Effector memory CD4-positive, alpha-beta T cell (primary cell): ENCODE results near the gene MPO.

ENCODE experiments used
- DNase-seq, 3 donors: peaks; one replicate each; pipeline ENCODE4 v3.0.0-alpha.2; 2020
- H3K27ac ChIP-seq: 2 replicates; pipeline ENCODE4 v1.7.0; 2013; ENCODE audit warnings: mild to moderate bottlenecking, low read length, moderate library complexity; ENCODE audit not compliant: insufficient read depth, poor library complexity, severe bottlenecking
- H3K27me3 ChIP-seq: replicated peaks from 2 replicates; pipeline ENCODE4 v1.7.0; 2013; ENCODE audit warnings: mild to moderate bottlenecking, low read length; ENCODE audit not compliant: insufficient read depth, control insufficient read depth, poor library complexity, severe bottlenecking
- H3K36me3 ChIP-seq: 2 replicates; pipeline ENCODE4 v1.7.0; 2013; ENCODE audit warnings: mild to moderate bottlenecking, low read length, moderate library complexity; ENCODE audit not compliant: control insufficient read depth, insufficient read depth
- H3K4me1 ChIP-seq: 2 replicates; pipeline ENCODE4 v1.7.0; 2013; ENCODE audit warnings: low read length, mild to moderate bottlenecking; ENCODE audit not compliant: control insufficient read depth, insufficient read depth, poor library complexity, severe bottlenecking
- H3K4me3 ChIP-seq: 2 replicates; pipeline ENCODE4 v1.7.0; 2013; ENCODE audit warnings: low read length, low read depth, mild to moderate bottlenecking; ENCODE audit not compliant: insufficient read depth, poor library complexity, severe bottlenecking
- H3K9me3 ChIP-seq: 2 replicates; pipeline ENCODE4 v1.7.0; 2013; ENCODE audit warnings: mild to moderate bottlenecking, low read length, moderate library complexity; ENCODE audit not compliant: control insufficient read depth

MPO gene

GRCh38 chr17:58312829-58313228 is 32.1 kb upstream of the MPO start:
- peaks cover 6% of the 10 kb centered on the region for H3K36me3 ChIP-seq
- H3K4me3 ChIP-seq: no peak overlapping the region
- no peak overlapping the region for H3K27ac ChIP-seq
- DNase-seq: no peak
- no peaks in the 10 kb centered on the region for H3K9me3 ChIP-seq
- H3K27me3 ChIP-seq: no peaks in the 10 kb centered on the region
- H3K4me1 ChIP-seq: peaks cover 5% of the 10 kb centered on the region

- H3K9me3 ChIP-seq: no peaks in the 10 kb centered on the region
- no peak for DNase-seq
Measured at GRCh38 chr17:58312021-58312630, 31.4 kb upstream of the MPO start.

DNA sequence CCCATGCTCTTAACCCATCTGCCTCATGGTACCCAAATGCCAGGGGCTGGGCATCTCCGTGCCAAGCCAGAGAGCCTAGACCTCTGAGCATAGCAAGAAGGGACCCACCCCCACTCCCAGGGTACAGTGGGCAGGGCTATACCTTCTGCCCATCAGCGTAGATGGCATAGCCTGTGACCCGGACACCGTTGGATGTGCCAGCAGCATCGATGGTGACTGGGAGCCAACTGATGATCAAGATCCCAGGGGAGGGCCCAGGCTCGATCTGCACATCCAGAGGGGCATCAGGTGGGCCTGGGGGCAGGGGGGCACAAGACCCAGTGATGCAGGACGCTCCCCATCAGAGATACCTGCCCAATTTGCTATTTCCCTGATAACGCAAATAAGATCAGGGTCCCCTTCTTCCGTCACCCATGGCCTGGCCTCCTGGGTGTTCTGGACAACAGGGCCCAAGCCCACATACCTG is 30.7 kb upstream of the MPO start:
- Histone ChIP-seq H3K27ac (no peak overlapping the region), H3K27me3 (no peaks in the 10 kb centered on the region)
- no peak for DNase-seq

More at GRCh38 chr17:58312021-58312630, 31.4 kb upstream of the MPO start:
- no peaks in the 10 kb centered on the region for H3K27me3 ChIP-seq
- H3K36me3 ChIP-seq: peaks cover 13% of the 10 kb centered on the region
- no peak overlapping the region for H3K27ac ChIP-seq
- no peaks in the 10 kb centered on the region for H3K4me1 ChIP-seq
- no peak overlapping the region for H3K4me3 ChIP-seq

DNA sequence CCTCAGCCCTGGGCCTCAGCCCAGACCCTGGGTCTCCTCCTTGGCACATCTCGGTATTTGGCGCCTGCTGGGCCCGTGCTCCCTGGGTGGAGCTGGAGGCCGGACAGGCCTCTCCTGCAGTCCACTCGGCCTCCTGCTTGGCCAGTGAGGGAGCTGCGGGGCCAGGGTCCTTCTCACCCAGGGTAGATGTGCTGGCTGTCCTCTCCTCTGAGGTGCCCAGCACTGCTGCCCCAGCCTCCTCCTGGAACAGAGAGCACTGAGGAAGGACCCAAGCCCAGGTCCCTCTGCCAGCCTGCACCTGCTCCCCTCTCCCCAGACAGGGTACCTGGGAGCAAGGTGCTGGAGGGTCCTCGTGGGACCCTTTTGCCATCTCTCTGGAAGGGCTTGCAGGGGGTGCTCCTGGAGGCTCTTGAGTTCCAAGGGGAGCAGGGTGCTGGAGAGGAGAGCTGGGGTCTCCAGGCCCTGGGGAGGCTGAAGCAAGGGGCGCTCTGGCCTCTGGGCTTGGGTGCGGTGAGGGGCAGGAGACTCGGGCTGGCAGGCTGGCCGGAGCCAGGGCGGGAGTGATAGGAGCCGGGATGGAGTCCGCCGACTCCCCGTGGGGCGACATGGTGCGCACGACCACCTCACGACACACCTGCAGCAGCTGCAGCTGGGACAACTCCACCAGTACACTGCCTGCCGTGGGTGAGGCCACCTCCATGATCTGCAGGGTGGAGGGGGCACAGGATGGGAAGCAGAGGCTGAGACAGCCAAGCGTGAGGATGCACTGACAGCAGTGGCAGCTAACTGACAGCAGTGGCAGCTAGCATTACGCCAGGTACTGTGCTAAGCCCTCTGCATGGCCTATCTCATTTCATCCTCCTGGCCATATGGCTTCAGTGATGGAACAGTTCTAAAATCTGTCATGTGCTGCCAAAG is 30.0 kb upstream of the MPO start:
- Histone ChIP-seq H3K27me3 (no peaks in the 10 kb centered on the region), H3K4me1 (no peaks in the 10 kb centered on the region), H3K4me3 (no peak overlapping the region), H3K27ac (no peak overlapping the region), H3K9me3 (no peaks in the 10 kb centered on the region), H3K36me3 (peaks cover 20% of the 10 kb centered on the region)
- no peak for DNase-seq

More for the DNA sequence above, 30.7 kb upstream of the MPO start:
- H3K36me3 ChIP-seq: peaks cover 16% of the 10 kb centered on the region
- H3K9me3 ChIP-seq: no peaks in the 10 kb centered on the region
- H3K4me1 ChIP-seq: no peaks in the 10 kb centered on the region
- H3K4me3 ChIP-seq: no peak overlapping the region

GRCh38 chr17:58309918-58310259 is 29.2 kb upstream of the MPO start:
- no peak for DNase-seq
- no peak overlapping the region for H3K27ac ChIP-seq
- H3K4me1 ChIP-seq: no peaks in the 10 kb centered on the region
- H3K27me3 ChIP-seq: no peaks in the 10 kb centered on the region
- H3K4me3 ChIP-seq: no peak overlapping the region
- peaks cover 20% of the 10 kb centered on the region for H3K36me3 ChIP-seq
- no peaks in the 10 kb centered on the region for H3K9me3 ChIP-seq

GRCh38 chr17:58308985-58309917 is 28.5 kb upstream of the MPO start:
- H3K4me3 ChIP-seq: no peak overlapping the region
- no peaks in the 10 kb centered on the region for H3K9me3 ChIP-seq
- DNase-seq: no peak
- H3K36me3 ChIP-seq: peaks cover 15% of the 10 kb centered on the region
- no peak overlapping the region for H3K27ac ChIP-seq
- no peaks in the 10 kb centered on the region for H3K4me1 ChIP-seq
- H3K27me3 ChIP-seq: no peaks in the 10 kb centered on the region

DNA sequence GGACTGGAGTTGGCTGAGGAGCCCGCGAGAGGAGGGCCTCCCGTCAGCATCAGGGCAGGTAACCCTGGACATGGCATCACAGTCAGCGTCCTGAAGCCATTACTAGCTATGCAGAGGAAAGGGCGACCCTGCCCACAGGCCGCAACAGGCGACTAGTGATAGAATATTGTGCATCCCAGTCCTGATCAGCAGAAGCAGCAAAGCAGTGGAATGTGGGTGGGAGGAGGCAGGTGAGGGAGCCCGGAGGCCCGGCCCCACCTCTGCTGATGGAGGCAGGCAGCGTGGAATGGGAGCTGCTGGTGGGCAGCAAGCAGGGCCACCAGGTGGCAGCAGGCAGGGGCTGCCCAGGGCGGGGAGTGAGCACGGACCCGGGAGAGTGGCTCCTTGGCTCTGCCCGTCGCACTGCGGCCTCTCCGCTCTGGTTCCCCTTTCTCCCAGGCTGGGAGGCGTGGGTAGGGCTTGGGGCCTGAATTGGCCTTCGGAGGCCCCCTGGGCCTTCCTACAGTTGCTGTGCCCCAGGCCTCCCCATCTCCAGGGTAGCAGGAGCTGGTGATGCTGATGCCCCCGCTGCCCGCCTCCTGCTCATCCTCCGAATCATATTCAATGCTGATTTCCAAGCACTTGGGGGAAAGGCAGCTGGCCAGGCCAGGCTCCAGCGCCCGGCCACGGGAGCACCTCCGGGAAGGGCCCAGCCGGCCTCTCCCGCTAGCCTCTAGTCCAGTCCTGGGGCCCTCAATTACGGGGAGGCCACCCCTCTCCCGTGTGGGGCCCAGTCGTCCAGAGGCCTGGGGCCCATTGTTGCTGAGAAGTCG is 27.6 kb upstream of the MPO start:
- Histone ChIP-seq H3K27me3 (no peaks in the 10 kb centered on the region), H3K4me1 (no peaks in the 10 kb centered on the region), H3K27ac (no peak overlapping the region), H3K36me3 (peaks cover 13% of the 10 kb centered on the region), H3K9me3 (no peaks in the 10 kb centered on the region), H3K4me3 (no peak overlapping the region)
- DNase-seq: no peak

DNA sequence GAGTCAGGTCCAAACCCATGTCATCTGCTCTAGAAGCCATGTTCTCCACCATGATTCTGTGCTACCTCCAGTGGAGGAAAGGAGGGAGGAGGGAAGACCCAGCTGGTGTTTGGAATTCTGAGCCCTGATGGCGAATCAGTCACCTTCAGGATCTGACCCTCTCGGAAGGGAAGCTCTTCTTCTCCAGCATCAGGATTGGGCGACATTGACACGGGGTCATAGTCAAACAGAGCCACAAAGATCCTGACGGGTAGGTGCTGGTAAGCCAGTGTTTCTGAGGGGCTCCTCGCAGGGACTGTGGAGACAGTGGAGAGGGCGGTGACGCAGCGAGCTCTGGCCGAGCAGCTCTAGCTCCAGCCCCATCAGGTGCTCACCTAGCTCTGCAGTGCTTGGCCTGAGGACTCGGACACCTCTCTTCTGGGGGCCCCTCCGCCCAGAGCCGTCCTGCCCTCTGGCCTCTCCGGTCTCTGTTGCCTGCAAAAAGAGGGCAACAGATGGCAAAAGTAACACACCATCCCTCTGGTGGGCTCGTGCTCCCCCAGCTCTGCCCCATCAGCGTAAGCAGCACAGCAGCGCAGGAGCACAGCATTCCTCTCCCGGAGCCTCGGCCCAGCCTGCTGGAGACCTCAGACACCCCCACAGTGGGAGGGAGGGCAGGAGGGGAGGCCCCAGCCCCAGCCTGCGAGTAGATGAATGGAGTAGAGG is 26.9 kb upstream of the MPO start:
- no peaks in the 10 kb centered on the region for H3K9me3 ChIP-seq
- H3K36me3 ChIP-seq: peaks cover 13% of the 10 kb centered on the region
- H3K27ac ChIP-seq: no peak overlapping the region
- no peak for DNase-seq
- no peaks in the 10 kb centered on the region for H3K27me3 ChIP-seq
- H3K4me3 ChIP-seq: no peak overlapping the region
- no peaks in the 10 kb centered on the region for H3K4me1 ChIP-seq
